HL-60 (cell line): Measurements from ENCODE around the gene FAM219A.

ENCODE experiments used
- DNase-seq, 2 experiments: peaks; one replicate each; pipeline ENCODE4 v3.0.0-alpha.2; 2010 to 2020; ENCODE audit warnings: low read depth in 1 of 2, low spot score in 1 of 2
- H3K27ac ChIP-seq: fragments of 250-450 bp; sonication (Bioruptor Pico); replicated peaks from 2 replicates; pipeline ENCODE4 v1.5.1; 2020; ENCODE audit warnings: mild to moderate bottlenecking, moderate library complexity
- H3K27me3 ChIP-seq: fragments of 250-450 bp; sonication (Bioruptor Pico); 2 replicates; pipeline ENCODE4 v1.5.1; 2021; ENCODE audit warnings: mild to moderate bottlenecking, moderate library complexity; ENCODE audit not compliant: insufficient read depth, poor library complexity, severe bottlenecking
- H3K4me3 ChIP-seq: replicated peaks from 2 replicates; pipeline ENCODE4 v1.5.1; 2011; ENCODE audit warnings: mild to moderate bottlenecking, control low read depth, low read length; ENCODE audit not compliant: insufficient read depth
- CTCF ChIP-seq: IDR thresholded peaks from one replicate; pipeline ENCODE4 v1.5.1; 2011; ENCODE audit warnings: low read length, control low read depth, inconsistent platforms; ENCODE audit not compliant: insufficient read depth
- GABPA ChIP-seq: IDR thresholded peaks from 2 replicates; pipeline ENCODE4 v1.6.1; 2012; ENCODE audit warnings: low read depth
- POLR2AphosphoS5 ChIP-seq: IDR thresholded peaks from 2 replicates; pipeline ENCODE4 v1.6.1; 2012; ENCODE audit warnings: low read depth
- REST ChIP-seq: IDR thresholded peaks from 2 replicates; pipeline ENCODE4 v1.6.1; 2012; ENCODE audit warnings: low read depth; ENCODE audit not compliant: insufficient replicate concordance
- SPI1 ChIP-seq: IDR thresholded peaks from 2 replicates; pipeline ENCODE4 v1.6.1; 2012; ENCODE audit warnings: low read depth, mild to moderate bottlenecking, borderline replicate concordance

The FAM219A gene

GRCh38 chr9:34450644-34451043 lies 7.7 kb downstream of the FAM219A start:
- DNase-seq = no peak
- Histone ChIP-seq H3K4me3 (no peak overlapping the region), H3K27me3 (no peaks in the 10 kb centered on the region), H3K27ac (no peak overlapping the region)
- no peak for TF ChIP-seq SPI1
- TF ChIP-seq POLR2AphosphoS5 = no peak
- no peak for TF ChIP-seq REST
- TF ChIP-seq CTCF = no peak
- TF ChIP-seq GABPA = no peak

GRCh38 chr9:34446951-34447350 lies 11.4 kb downstream of the FAM219A start:
- no peak overlapping the region for H3K4me3 ChIP-seq
- DNase-seq = no peak
- TF ChIP-seq REST (no peak), GABPA (no peak), SPI1 (no peak), POLR2AphosphoS5 (no peak), CTCF (no peak)

GRCh38 chr9:34446468-34446891 lies 11.9 kb downstream of the FAM219A start:
- Histone ChIP-seq H3K27me3 (no peaks in the 10 kb centered on the region), H3K4me3 (no peak overlapping the region), H3K27ac (no peak overlapping the region)
- TF ChIP-seq GABPA = no peak
- no peak for DNase-seq

More at GRCh38 chr9:34446951-34447350, 11.4 kb downstream of the FAM219A start:
- no peak overlapping the region for H3K27ac ChIP-seq
- no peaks in the 10 kb centered on the region for H3K27me3 ChIP-seq

GRCh38 chr9:34443976-34444375 lies 14.4 kb downstream of the FAM219A start:
- no peaks in the 10 kb centered on the region for H3K27me3 ChIP-seq
- TF ChIP-seq SPI1 (peak; percentile 68), GABPA (no peak), REST (no peak), CTCF (no peak)
- no peak overlapping the region for H3K4me3 ChIP-seq
- no peak overlapping the region for H3K27ac ChIP-seq
- no peak for DNase-seq
